IMR-90 (cell line): Measurements from ENCODE around the gene OR5L1.

Source experiments
- CTCF ChIP-seq: conservative IDR thresholded peaks from 2 replicates; pipeline ENCODE4 v1.5.1; 2012; ENCODE audit warnings: mild to moderate bottlenecking, low read depth, low read length, improper control_type of control experiment
- MAFK ChIP-seq: IDR thresholded peaks from 2 replicates; pipeline ENCODE4 v1.6.1; 2012; ENCODE audit warnings: low read depth, low read length, improper control_type of control experiment

GRCh38 chr11:55819330-55819729 lies 8.2 kb downstream of the OR5L1 start, which contains the start of gene OR5D18:
- no peak for TF ChIP-seq MAFK
- TF ChIP-seq CTCF, result no peak
